ENCODE data around the gene RGMB.

RGMB gene

GRCh38 chr5:98791898-98792580 lies 18.6 kb downstream of the RGMB start:
- no peak overlapping the region for H3K4me3 ChIP-seq (ENCODE audit: low read depth, low read length)
- no peak for TF ChIP-seq MYC (IDR thresholded peaks at IDR 0.05; ENCODE audit: low read depth, low read length)
- TF ChIP-seq CTCF (IDR thresholded peaks at IDR 0.05; ENCODE audit: low read depth, low read length) = no peak
- no peak for TF ChIP-seq POLR2A (IDR thresholded peaks at IDR 0.05; ENCODE audit: extremely low read depth, insufficient read length)
- no peak for TF ChIP-seq MAX (IDR thresholded peaks at IDR 0.05; ENCODE audit: low read depth, low read length)
- no peak for DNase-seq (ENCODE audit: low read depth)

- H3K4me3 ChIP-seq (ENCODE audit: low read depth, low read length) = no peak overlapping the region
- TF ChIP-seq POLR2A (IDR thresholded peaks at IDR 0.05; ENCODE audit: extremely low read depth, insufficient read length) (no peak), CTCF (IDR thresholded peaks at IDR 0.05; ENCODE audit: low read depth, low read length) (no peak), MAX (IDR thresholded peaks at IDR 0.05; ENCODE audit: low read depth, low read length) (no peak), MYC (IDR thresholded peaks at IDR 0.05; ENCODE audit: low read depth, low read length) (no peak)
- no peak for DNase-seq (ENCODE audit: low read depth)
These were observed 19.8 kb downstream of the RGMB start for GRCh38 chr5:98793223-98793622.

GRCh38 chr5:98794001-98794400 lies 20.5 kb downstream of the RGMB start:
- no peak for DNase-seq (ENCODE audit: low read depth)
- H3K4me3 ChIP-seq (ENCODE audit: low read depth, low read length) = no peak overlapping the region
- TF ChIP-seq MAX (IDR thresholded peaks at IDR 0.05; ENCODE audit: low read depth, low read length) (no peak), POLR2A (IDR thresholded peaks at IDR 0.05; ENCODE audit: extremely low read depth, insufficient read length) (no peak), MYC (IDR thresholded peaks at IDR 0.05; ENCODE audit: low read depth, low read length) (no peak), CTCF (IDR thresholded peaks at IDR 0.05; ENCODE audit: low read depth, low read length) (no peak)

- TF ChIP-seq MYC (IDR thresholded peaks at IDR 0.05; ENCODE audit: low read depth, low read length) (no peak), CTCF (IDR thresholded peaks at IDR 0.05; ENCODE audit: low read depth, low read length) (no peak), POLR2A (IDR thresholded peaks at IDR 0.05; ENCODE audit: extremely low read depth, insufficient read length) (no peak), MAX (IDR thresholded peaks at IDR 0.05; ENCODE audit: low read depth, low read length) (no peak)
- no peak overlapping the region for H3K4me3 ChIP-seq (ENCODE audit: low read depth, low read length)
- DNase-seq (ENCODE audit: low read depth) = no peak
These were observed 21.1 kb downstream of the RGMB start for GRCh38 chr5:98794414-98795080.

GRCh38 chr5:98795243-98795642 lies 21.8 kb downstream of the RGMB start:
- TF ChIP-seq POLR2A (IDR thresholded peaks at IDR 0.05; ENCODE audit: extremely low read depth, insufficient read length) = no peak
- no peak for TF ChIP-seq MYC (IDR thresholded peaks at IDR 0.05; ENCODE audit: low read depth, low read length)
- TF ChIP-seq CTCF (IDR thresholded peaks at IDR 0.05; ENCODE audit: low read depth, low read length) = no peak
- no peak for TF ChIP-seq MAX (IDR thresholded peaks at IDR 0.05; ENCODE audit: low read depth, low read length)
- no peak for DNase-seq (ENCODE audit: low read depth)
- no peak overlapping the region for H3K4me3 ChIP-seq (ENCODE audit: low read depth, low read length)

Measured in NB4 (cell line).